B cell (primary cell): ENCODE results near the gene RIC1.
"Not testable (repeated sequence)": the region's sequence is repeated elsewhere in the genome, so short reads cannot be mapped to it uniquely, and the experiment has no call there.

Source experiments
- EZH2 ChIP-seq: IDR thresholded peaks from 2 replicates; pipeline ENCODE4 v1.6.1; 2012; ENCODE audit warnings: borderline replicate concordance, low read depth, mild to moderate bottlenecking, moderate library complexity, low read length; ENCODE audit not compliant: insufficient read depth, poor library complexity, severe bottlenecking
- TF ChIP-seq, protein P1 (sequence below): fragments of 200-600 bp; IDR thresholded peaks from one replicate; pipeline ENCODE4 v1.8.0; 2022; ENCODE audit warnings: antibody characterized with exemption, mild to moderate bottlenecking

DNA sequence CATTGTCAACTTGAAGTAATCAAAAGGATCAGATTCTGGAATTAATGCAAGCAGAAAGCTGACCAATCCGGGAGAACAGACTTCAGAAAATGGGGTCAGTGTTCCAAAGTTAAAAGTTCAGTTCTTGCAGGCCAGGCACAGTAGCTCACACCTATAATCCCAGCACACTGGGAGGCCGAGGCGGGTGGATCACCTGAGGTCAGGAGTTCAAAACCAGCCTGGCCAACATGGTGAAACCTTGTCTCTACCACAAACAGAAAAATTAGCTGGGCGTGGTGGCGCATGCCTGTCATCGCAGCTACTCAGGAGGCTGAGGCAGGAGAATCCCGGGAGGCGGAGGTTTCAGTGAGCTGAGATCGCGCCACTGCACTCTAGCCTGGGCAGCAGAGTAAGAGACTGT is 88.5 kb downstream of the RIC1 start:
- TF ChIP-seq, protein P1, sequence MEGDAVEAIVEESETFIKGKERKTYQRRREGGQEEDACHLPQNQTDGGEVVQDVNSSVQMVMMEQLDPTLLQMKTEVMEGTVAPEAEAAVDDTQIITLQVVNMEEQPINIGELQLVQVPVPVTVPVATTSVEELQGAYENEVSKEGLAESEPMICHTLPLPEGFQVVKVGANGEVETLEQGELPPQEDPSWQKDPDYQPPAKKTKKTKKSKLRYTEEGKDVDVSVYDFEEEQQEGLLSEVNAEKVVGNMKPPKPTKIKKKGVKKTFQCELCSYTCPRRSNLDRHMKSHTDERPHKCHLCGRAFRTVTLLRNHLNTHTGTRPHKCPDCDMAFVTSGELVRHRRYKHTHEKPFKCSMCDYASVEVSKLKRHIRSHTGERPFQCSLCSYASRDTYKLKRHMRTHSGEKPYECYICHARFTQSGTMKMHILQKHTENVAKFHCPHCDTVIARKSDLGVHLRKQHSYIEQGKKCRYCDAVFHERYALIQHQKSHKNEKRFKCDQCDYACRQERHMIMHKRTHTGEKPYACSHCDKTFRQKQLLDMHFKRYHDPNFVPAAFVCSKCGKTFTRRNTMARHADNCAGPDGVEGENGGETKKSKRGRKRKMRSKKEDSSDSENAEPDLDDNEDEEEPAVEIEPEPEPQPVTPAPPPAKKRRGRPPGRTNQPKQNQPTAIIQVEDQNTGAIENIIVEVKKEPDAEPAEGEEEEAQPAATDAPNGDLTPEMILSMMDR = not testable (repeated sequence)
- TF ChIP-seq EZH2 = not testable (repeated sequence)
